ENCODE measurements around the gene NCAM1.

The NCAM1 gene

DNA sequence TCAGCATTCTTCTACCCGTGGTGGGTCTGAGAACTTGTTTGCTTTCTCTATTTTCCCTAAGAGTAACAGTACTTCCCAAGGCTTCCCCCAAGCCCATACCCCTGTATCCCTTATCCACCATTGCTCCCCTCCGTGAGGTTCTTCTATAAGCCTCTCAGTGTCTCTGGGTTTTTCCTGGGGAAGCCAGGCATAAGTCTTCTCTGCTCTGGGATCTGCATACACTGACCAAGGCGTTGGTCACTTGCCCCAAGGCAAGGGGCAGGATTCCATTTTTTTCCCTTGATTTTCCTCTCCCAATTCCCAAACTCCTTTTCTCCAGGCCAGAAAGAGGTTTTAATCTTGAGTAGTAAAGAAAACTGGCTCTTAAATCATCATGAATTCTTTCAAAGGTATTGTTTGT, 27.2 kb upstream of the NCAM1 start:
- TF ChIP-seq, protein P1, sequence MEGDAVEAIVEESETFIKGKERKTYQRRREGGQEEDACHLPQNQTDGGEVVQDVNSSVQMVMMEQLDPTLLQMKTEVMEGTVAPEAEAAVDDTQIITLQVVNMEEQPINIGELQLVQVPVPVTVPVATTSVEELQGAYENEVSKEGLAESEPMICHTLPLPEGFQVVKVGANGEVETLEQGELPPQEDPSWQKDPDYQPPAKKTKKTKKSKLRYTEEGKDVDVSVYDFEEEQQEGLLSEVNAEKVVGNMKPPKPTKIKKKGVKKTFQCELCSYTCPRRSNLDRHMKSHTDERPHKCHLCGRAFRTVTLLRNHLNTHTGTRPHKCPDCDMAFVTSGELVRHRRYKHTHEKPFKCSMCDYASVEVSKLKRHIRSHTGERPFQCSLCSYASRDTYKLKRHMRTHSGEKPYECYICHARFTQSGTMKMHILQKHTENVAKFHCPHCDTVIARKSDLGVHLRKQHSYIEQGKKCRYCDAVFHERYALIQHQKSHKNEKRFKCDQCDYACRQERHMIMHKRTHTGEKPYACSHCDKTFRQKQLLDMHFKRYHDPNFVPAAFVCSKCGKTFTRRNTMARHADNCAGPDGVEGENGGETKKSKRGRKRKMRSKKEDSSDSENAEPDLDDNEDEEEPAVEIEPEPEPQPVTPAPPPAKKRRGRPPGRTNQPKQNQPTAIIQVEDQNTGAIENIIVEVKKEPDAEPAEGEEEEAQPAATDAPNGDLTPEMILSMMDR (conservative IDR thresholded peaks at IDR 0.05), result no peak
- H3K27ac ChIP-seq, result no peak overlapping the region

DNA sequence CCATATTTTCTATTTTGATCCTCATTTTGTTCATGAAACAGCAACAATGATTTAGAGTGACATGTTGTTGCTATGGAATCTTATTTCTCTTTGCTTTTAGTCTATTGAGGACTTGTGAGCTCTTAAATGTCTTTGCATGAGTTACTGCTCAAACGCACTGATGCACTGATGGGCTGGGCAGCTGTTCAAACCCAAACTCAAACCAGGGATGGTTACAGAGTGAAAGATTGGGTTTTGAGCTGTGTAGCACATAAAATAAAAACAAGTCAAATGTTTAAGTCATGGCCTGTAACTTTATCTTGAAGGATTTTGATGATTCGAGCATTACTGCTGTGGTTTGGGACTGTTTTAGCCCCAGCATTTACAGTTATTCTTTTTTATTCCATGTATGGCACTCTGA, 20.1 kb upstream of the NCAM1 start:
- TF ChIP-seq, protein P1 (conservative IDR thresholded peaks at IDR 0.05), result no peak

DNA sequence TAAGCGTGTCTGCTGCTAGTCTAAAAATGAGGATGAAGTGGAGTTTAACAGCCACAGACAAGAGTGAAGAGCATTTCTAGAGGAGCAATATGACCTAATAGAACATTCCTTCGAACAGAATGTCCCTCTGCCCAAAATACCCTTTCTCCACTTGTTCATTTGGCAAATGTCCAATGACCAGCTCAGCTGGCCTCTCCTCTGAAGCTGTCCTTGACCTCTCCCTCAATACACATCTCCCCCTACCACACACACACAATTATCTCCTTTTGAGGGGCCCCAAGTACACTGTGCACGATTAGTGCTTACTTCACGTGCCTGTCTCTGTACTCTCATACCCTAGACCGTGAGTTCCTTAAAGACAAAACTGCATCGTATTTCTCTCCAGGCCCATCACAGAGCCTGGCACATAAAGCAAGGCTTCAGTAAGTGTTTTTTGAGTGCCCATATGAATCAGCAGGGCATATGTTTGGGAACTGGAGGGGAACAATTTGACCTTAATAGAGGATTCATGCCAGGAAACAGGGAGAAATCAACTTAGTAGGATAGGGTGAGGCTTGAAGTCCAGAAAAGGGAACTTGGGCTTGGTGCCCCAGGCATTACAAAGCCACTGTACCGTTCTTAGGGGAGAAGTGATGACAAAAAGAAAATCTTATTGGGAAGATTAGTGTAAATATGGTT, 18.1 kb upstream of the NCAM1 start:
- TF ChIP-seq, protein P1 (conservative IDR thresholded peaks at IDR 0.05), result no peak
- no peak overlapping the region for H3K27ac ChIP-seq

More for the DNA sequence above, 20.1 kb upstream of the NCAM1 start:
- H3K27ac ChIP-seq, result no peak overlapping the region

DNA sequence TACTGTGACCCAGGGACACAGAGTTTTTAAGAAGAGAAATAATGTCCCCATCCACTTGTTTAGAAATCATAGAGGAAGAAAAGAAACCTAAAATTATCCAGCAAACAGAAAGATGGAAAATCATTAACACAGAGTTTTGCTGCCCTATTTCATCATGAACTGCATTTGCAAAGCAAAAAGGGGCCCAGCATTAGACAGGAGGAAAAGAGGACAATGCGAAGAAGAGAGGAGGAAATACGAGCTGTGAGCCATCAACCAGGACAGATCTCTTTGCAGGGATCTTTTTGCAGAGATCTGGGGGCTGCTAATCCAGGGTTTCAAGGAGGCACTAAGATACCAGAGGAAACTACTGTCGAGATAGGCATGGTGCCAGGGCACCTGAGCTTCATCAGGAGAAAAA, 14.4 kb upstream of the NCAM1 start:
- TF ChIP-seq, protein P1 (conservative IDR thresholded peaks at IDR 0.05), result no peak
- H3K27ac ChIP-seq, result no peak overlapping the region

DNA sequence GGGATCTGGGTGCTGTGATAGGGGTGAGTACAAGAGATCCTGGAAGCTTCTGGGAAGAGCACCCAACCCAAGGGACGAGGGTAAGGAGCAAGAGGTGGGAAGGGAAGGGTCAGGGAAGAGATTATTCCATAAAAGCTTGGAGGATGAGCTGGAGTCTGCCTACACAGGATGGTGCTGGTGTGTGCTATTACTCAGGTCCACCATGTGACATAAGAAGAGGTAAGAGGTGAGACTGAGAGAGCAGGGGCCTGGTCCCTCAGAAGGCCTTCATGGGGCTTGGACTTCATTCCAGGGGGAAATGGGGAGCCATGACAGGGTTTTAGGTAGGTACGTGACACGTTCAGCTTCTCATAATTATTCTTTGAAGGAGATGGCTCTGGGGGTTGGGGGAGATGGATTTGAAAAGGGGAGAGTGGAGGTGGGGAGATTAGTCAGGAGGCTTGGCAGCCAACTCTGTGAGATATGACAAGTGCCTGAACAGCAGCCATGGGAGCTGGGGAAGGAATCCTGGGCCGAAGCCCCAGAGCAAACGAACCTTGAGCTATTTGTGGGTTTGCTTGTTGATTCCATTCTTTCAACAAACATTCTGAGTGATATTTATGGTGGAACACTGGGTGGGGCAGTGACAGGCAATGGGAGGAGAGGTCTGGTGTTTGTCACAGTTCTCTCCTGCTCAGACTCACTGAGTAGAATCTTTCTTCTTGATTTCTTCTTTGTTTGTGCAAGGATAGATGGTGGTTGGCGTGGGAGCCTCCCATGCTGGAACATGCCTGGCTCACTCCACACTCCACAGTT, 11.2 kb upstream of the NCAM1 start:
- H3K27ac ChIP-seq, result no peak overlapping the region
- TF ChIP-seq, protein P1 (conservative IDR thresholded peaks at IDR 0.05), result no peak

DNA sequence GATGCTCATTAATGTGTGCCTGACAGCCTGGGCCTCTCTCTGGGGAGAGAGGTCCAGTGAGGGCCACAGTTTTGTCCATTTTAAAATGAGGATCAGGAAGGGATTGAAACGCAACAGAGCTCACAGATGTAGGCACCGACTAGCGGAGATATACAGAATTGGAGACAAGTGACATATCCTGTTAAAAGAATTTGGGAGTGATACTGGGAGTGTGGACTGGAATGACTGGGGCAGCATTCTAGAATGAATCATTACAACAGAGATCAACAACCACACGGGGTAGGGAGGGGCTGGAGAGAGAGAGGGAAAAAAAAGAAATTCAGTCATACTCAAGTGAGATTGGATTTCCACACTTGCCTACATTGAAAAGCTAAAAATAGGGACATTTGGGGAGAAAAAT, 2.5 kb upstream of the NCAM1 start:
- TF ChIP-seq, protein P1 (conservative IDR thresholded peaks at IDR 0.05), result peak; percentile 55; the same call in 1 of the 2 replicates
- no peak overlapping the region for H3K27ac ChIP-seq

DNA sequence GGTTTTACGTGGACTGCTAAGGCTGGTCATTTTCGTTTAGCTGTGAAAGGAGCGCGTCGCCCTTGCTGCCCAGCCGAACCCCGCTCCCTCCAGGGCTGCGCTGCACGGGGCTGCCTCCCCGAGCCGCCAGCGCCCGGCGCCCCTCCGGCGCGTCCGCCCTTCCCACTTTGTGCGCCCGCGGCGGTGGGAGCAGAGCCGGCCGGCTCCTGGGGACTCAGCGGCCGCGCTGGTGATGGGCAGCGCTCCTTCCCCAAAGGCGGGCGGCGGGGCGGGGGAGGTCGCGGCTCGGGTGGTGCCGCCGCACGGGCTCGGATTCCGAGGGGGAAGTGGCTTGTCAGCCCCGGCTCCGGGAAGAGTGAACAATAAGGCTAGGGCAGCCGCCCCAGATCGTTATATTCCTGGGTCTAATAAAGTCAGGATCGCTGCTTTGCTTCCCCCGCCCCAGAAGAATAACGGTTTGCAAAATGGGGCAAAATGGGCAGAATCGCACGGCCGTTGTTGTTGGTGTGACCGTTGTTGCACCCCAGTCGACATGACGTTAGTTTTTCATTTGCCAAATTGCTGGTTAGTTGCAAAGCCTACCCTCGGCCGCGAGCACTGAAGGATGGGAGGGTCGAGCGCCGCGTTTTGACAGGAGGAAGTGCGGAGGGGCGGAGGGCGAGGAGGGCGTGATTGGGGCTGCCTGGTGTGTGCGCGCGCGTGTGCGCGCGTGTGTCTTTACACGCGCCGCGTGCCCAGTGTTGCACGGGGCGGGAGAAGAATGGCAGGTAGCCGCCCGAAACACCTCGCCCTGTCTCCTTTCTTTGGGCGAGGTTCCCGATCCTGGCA, 745 bp downstream of the NCAM1 start:
- no peak overlapping the region for H3K27ac ChIP-seq
- TF ChIP-seq, protein P1 (conservative IDR thresholded peaks at IDR 0.05), result no peak

Data from VCaP (cell line).